GM12892 (cell line): ENCODE measurements around the gene KCNJ6.
"Not testable (repeated sequence)": the region's sequence is repeated elsewhere in the genome, so short reads cannot be mapped to it uniquely, and the experiment has no call there.

ENCODE experiments used
- DNase-seq: peaks from one replicate; pipeline ENCODE4 v3.0.0; 2011; ENCODE audit not compliant: insufficient read length
- FAIRE-seq: peaks from 2 replicates; lab custom pipeline; 2011; peaks lifted over from hg19 to GRCh38; lab: Jason Lieb, UNC
- POLR2A ChIP-seq: IDR thresholded peaks from 2 replicates; pipeline ENCODE4 v1.6.1; 2011; ENCODE audit warnings: low read depth, low read length, control low read depth
- POLR2AphosphoS5 ChIP-seq: IDR thresholded peaks from 2 replicates; pipeline ENCODE4 v1.6.1; 2011; ENCODE audit warnings: low read depth, low read length, control low read depth
- TAF1 ChIP-seq: IDR thresholded peaks from 2 replicates; pipeline ENCODE4 v1.6.1; 2011; ENCODE audit warnings: low read depth, mild to moderate bottlenecking, control low read depth, low read length, borderline replicate concordance

The KCNJ6 gene

GRCh38 chr21:37784591-37785318 lies 131.5 kb downstream of the KCNJ6 start:
- no peak for DNase-seq
- TF ChIP-seq TAF1 (no peak), POLR2A (no peak), POLR2AphosphoS5 (no peak)
- no peak for FAIRE-seq

- TF ChIP-seq POLR2AphosphoS5 (no peak), POLR2A (no peak), TAF1 (no peak)
- no peak for DNase-seq
- no peak for FAIRE-seq
Measured at GRCh38 chr21:37783016-37783415, 133.2 kb downstream of the KCNJ6 start.

DNA sequence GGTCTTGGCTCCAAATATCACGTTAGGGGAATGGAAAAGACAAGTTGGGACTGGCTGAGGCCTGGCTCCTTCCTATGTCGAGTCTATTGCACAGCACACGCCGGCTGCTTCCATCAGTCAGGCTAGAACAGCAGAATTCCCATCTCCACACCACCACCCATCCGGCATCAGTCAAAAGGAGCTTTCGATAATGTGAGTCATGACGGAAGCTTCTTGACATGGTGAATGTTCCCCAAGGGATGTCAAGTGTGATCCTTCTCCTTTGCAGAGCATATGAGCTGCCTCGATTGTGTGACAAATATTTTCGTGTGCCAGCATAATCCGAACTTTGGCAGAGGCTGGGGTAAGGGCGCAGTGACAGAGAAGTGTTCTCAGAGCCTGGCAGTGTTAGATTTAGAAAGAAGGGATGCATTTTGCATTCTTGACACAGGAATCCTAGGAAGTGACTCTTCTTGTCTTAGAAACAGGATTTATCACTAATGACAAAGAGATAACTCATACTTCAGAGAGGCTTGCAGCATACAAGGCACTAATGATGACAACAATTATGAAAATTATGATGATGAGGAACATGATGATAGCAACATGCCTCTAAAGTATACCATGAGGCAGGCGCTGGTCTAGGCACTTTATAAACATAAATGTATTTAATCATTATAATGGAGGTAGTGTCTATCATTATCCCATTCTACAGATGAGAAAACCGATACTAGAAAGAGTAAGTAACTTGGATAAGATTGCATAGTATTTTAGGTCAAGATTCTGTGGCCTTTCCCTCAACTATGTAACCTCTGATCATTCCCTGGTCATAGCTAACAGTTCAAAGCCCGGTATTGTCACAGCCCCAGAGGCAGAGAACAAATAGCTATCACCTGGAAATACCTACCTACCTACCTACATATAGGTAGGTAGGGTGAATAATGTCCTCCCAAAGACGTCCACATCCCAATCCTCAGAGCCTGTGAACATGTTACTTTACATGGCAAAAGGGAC lies 135.0 kb downstream of the KCNJ6 start:
- FAIRE-seq (no peak), DNase-seq (no peak)
- TF ChIP-seq POLR2A (no peak), TAF1 (no peak), POLR2AphosphoS5 (no peak)

GRCh38 chr21:37771181-37771580 lies 145.1 kb downstream of the KCNJ6 start:
- DNase-seq (no peak), FAIRE-seq (no peak)
- TF ChIP-seq POLR2A (no peak), POLR2AphosphoS5 (no peak), TAF1 (no peak)

DNA sequence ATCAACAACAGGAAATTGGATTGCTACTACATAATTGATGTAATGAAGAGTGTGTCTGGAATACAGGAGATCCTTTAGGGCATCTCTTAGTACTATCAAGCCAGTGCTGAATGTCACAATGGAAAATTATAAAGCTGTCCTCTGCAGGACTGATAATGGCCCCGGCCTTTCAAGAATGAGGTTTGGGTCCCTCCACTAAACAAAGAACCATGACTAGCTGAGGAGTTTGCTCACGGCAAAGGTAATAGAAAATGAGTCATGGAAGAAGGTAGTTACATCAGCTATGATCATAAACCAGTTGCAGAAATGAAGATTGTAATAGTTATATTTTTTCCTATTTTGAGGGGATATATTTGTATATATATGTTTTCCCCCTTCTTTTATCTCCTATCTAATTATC lies 145.8 kb downstream of the KCNJ6 start:
- FAIRE-seq (no peak), DNase-seq (no peak)
- no peak for TF ChIP-seq POLR2AphosphoS5
- TF ChIP-seq TAF1: no peak
- TF ChIP-seq POLR2A: no peak

DNA sequence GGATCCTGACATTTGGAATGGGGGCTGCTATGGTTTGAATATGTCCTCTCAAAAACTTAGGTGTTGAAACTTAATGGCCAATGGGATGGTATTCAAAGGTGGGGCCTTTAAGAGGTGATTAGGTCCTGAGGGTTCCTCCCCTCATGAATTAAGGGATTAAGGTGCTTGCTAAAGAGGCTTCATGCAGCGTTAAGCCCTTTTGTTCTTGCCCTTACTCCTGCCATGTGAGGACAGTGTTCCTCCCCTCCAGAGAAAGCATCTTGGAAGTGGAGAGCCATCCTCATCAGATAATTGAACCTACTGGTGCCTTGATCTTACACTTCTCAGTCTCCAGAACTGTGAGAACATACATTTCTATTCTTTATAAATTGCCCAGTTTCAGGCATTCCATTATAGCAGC lies 146.6 kb downstream of the KCNJ6 start:
- no peak for DNase-seq
- FAIRE-seq: no peak
- TF ChIP-seq POLR2A: no peak
- TF ChIP-seq POLR2AphosphoS5: no peak
- no peak for TF ChIP-seq TAF1

- FAIRE-seq (no peak), DNase-seq (no peak)
- TF ChIP-seq TAF1 (no peak), POLR2A (no peak), POLR2AphosphoS5 (no peak)
Measured at GRCh38 chr21:37767984-37768383, 148.3 kb downstream of the KCNJ6 start.

DNA sequence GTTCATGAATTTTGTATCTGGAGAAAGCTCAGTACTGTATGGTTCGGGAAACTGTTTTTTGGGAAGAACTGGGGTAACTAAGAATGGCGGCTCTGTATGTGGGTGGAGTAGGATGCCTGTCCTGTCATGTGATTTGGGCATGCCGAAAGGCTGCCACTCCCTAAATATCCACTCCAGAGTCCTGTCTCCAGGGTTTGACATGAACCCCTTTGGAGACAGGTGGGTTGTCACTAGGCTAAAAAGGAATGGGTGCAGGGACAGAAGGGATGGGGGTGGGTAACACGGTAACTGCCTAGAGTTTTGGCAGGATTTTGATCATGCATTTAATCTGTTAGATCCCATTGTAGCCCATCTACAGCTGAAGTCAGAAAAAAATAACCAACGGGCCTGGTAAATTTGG lies 150.1 kb downstream of the KCNJ6 start:
- no peak for DNase-seq
- TF ChIP-seq TAF1 (no peak), POLR2AphosphoS5 (no peak), POLR2A (no peak)
- FAIRE-seq: no peak

- DNase-seq (no peak), FAIRE-seq (no peak)
Measured at GRCh38 chr21:37765221-37765900, 150.9 kb downstream of the KCNJ6 start.

DNA sequence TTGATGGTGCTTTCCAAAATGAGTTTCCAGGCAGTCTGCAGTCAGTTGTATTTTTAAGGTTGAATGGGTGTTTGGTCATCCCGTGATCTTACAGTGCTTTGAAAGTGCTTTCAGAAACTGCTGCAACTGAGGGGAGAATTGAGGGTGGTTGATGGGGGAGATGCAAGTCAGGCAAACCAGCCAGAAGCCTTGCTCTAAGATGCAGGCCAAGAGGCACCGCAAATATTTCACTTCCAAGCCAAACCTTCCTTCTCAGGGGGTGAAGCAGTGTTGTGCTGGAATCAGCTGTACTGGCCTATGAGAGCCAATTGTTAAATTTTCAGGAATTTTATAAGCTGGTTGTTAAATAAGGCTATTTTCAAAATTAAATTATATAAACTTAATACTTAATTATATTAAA lies 151.6 kb downstream of the KCNJ6 start:
- DNase-seq (no peak), FAIRE-seq (no peak)
- TF ChIP-seq POLR2AphosphoS5 (no peak), TAF1 (no peak), POLR2A (no peak)

More at GRCh38 chr21:37765221-37765900, 150.9 kb downstream of the KCNJ6 start:
- no peak for TF ChIP-seq POLR2AphosphoS5
- no peak for TF ChIP-seq TAF1
- TF ChIP-seq POLR2A: no peak

DNA sequence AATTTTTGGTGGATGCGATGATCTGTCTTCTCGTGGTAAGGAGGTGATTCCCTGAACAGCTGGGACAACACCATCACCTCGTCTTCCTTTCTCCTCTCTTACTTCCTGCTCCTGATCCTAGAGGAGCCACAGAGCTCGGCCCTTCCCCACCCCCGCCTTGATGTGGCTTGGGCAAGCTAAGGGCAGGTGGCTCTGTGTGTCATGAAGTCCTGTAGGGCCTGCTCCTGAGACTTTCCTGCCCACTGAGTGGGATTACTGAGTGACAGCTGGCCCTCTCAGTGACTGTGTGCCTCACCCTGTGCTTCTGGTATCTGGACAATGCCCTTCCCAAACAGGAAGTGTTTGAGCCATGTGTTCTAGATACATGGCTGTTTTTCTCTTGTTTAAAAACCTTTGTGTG lies 153.0 kb downstream of the KCNJ6 start:
- TF ChIP-seq POLR2AphosphoS5 (no peak), TAF1 (no peak), POLR2A (no peak)
- FAIRE-seq (no peak), DNase-seq (no peak)

- no peak for TF ChIP-seq POLR2A
- TF ChIP-seq TAF1: no peak
- TF ChIP-seq POLR2AphosphoS5: no peak
- DNase-seq (no peak), FAIRE-seq (no peak)
Measured at GRCh38 chr21:37762606-37763005, 153.7 kb downstream of the KCNJ6 start.

DNA sequence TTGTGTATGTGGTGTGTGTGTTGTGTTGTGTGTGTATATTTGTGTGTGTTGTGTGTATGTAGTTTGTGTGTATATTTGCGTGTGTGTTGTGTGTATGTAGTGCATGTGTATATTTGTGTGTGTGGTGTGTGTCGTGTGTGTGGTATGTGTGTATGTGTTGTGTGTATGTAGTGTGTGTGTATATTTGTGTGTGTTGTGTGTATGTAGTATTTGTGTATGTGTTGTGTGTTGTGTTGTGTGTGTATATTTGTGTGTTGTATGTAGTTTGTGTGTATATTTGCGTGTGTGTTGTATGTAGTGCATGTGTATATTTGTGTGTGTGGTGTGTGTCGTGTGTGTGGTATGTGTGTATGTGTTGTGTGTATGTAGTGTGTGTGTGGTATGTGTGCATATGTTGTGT lies 154.9 kb downstream of the KCNJ6 start:
- FAIRE-seq: peak; percentile 53
- DNase-seq: not testable (repeated sequence)
